H54 (cell line): ENCODE data around the gene RNPEP.
"Not testable (repeated sequence)": the region's sequence is repeated elsewhere in the genome, so short reads cannot be mapped to it uniquely, and the experiment has no call there.

Experiments
- DNase-seq: peaks from one replicate; pipeline ENCODE4 v3.0.0; 2011; ENCODE audit warnings: low spot score, mixed read lengths; ENCODE audit not compliant: insufficient read length
- FAIRE-seq: peaks from 3 replicates; lab custom pipeline; 2011; peaks lifted over from hg19 to GRCh38; lab: Jason Lieb, UNC
- POLR2A ChIP-seq: IDR thresholded peaks from 2 replicates; pipeline ENCODE4 v1.6.1; 2011; ENCODE audit warnings: low read depth, mild to moderate bottlenecking, low read length

RNPEP gene

GRCh38 chr1:201946224-201946908, 36.1 kb upstream of the RNPEP start, which contains the start of gene LMOD1:
Gene LMOD1, minus strand, starts transcription at chr1:201946548. Its CDS starts 208 bp downstream, at chr1:201946340.
- peak; percentile 56 for DNase-seq
- no peak for FAIRE-seq
- no peak for TF ChIP-seq POLR2A

GRCh38 chr1:201947697-201948008, 34.8 kb upstream of the RNPEP start:
- TF ChIP-seq POLR2A: no peak
- FAIRE-seq (no peak), DNase-seq (no peak)

DNA sequence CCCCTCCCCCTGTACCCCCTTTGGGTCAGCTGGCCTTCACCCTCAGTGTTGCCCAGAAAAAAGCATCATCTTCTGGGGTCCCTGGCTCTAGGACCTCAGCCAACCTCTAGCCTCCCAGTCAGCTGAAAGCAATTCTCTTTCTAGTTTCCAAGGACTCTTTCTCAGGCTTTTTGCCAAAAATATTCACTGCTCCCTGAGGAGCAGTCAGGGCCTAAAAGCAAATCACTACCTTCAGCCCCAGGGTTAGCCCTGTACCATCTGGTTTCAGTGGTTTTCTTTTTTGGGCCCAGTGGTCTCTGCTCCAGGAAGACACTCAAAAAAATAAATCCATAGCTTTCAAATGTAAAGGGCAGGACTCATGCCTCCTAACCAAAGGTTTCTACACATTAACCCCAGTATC, 33.0 kb upstream of the RNPEP start:
- DNase-seq: no peak
- FAIRE-seq: no peak
- TF ChIP-seq POLR2A: no peak

DNA sequence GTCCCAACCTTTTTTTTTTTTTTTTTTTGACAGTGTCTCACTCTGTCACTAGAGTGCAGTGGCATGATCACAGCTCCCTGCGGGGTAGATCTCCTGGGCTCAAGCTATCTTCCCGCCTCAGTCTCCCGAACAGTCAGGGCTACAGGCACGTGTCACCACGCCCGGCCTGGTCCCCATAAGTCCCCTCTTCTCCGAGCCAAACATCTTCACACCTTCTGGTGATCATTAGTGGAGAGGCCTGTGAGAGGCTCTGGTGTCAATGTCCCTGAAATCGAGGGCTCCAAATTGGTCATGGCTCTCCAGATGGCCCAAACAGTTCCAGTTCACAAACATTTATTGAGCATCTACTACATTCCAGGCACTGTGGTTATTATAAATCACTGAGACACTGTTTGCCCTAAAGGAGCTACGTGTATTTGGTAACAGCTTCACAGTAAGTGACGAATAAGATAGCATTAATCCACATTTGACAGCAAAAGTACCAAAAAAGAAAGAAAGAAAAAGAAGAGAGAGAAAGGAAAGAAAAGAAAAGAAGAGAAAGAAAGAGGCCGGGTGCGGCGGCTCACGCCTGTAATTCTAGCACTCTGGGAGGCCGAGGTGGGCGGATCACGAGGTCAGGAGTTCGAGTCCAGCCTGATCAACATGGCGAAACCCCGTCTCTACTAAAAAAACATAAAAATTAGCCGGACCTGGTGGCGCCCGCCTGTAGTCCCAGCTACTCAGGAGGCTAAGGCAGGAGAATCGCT, 28.0 kb upstream of the RNPEP start:
- no peak for DNase-seq
- FAIRE-seq: no peak
- TF ChIP-seq POLR2A: no peak

DNA sequence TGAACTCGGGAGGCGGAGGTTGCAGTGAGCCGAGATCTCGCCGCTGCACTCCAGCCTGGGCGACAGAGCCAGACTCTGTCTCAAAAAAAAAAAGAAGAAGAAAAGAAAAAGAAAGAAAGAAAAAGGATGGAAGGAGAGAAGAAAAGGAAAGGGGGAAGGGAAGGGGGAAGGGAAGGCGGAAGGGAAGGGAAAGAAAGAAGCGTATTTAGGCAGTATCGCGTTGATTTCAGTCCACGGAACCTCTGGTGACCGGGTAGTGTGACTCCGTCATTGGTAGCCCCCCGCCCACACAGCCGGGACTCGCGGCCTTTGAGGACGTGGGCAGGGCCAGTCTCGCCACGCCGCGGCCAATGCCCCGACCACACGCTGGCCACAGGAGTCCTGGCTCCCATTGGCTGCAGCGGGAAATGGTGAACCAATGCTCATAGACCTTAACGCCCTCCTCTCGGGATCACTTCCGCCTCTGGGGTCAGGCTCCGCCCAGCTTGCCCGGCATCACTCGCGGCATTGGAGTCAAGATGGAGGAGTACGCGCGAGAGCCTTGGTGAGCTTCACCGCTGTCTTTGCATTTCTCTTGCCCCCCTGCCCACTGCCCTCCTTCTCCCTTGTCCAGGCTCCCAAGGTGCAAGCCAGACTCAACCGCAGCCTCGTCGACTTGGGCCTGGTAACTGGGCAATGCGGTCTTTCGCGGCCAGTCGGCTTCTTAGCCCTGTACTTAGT, 27.3 kb upstream of the RNPEP start, which contains the start of gene TIMM17A:
Gene TIMM17A, plus strand, starts transcription at position 495 of the 720 bp plus-strand sequence. Its CDS starts 24 bp downstream, at position 519.
- FAIRE-seq (peak; percentile 91), DNase-seq (peak; percentile 91)
- TF ChIP-seq POLR2A: peak; percentile 81

GRCh38 chr1:201955729-201956143, 26.7 kb upstream of the RNPEP start:
- DNase-seq (no peak), FAIRE-seq (no peak)
- TF ChIP-seq POLR2A: no peak

DNA sequence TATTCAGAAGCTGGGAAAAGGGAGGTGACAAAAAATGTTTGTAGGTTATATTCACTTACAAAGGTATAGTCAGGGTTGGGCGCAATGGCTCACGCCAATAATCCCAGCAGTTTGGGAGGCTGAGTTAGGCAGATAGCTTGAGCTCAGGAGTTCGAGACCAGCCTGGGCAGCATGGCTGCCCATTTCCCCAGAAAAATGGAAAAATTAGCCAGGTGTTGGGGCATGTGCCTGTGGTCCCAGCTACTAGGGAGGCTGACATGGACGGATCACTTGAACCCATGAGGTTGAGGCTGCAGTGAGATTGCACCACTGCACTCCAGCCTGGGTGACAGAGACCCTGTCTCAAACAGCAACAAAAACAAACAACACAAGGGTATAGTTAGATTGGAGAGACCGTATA, 24.1 kb upstream of the RNPEP start:
- DNase-seq: no peak
- FAIRE-seq: no peak
- no peak for TF ChIP-seq POLR2A

- not testable (repeated sequence) for FAIRE-seq, DNase-seq
Measured at GRCh38 chr1:201962382-201962781, 20.1 kb upstream of the RNPEP start.

- FAIRE-seq (no peak), DNase-seq (no peak)
- no peak for TF ChIP-seq POLR2A
Measured at GRCh38 chr1:201964261-201964660, 18.2 kb upstream of the RNPEP start.

- no peak for TF ChIP-seq POLR2A
- FAIRE-seq (no peak), DNase-seq (no peak)
Measured at GRCh38 chr1:201966171-201966570, 16.3 kb upstream of the RNPEP start.

GRCh38 chr1:201968202-201968925, 14.1 kb upstream of the RNPEP start:
- FAIRE-seq (no peak), DNase-seq (no peak)
- TF ChIP-seq POLR2A: no peak

- FAIRE-seq: peak; percentile 27
- TF ChIP-seq POLR2A: no peak
- no peak for DNase-seq
Measured at GRCh38 chr1:201970334-201971159, 11.9 kb upstream of the RNPEP start.

DNA sequence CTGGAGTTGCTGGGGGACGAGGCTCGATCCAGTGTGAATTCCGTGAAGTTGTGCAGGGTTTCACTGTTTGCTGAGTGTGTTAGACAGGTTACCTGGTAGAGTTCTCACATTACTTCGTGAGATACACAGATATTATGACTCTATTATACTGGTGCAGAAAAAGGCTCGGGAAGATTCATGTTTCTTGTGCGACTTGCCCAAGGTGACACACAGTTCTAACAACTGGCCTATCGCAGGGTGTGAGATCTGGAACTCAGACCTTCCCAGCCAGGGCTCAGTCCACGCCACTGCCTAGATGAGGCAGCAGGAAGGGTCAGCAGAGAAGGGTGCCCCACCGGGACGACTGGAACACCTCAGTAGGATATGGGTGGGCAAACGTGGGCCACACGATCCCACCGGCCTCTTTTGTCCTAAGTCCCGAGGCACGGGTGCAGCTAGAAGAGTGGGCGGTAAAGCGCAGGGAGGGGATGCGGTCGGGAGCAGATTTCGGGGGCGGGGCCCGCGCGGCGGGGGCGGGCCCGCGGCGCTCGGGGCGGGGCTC, 296 bp upstream of the RNPEP start:
- FAIRE-seq (no peak), DNase-seq (peak; percentile 76)
- no peak for TF ChIP-seq POLR2A
